ENCODE results near the gene ARHGEF7. TPM values are rescaled to one million over a fixed set of nuclear protein-coding genes. Genes with fewer than 3 reads are reported as not detected.
"Not testable (repeated sequence)": the region's sequence is repeated elsewhere in the genome, so short reads cannot be mapped to it uniquely, and the experiment has no call there.

Gene ARHGEF7
- total RNA-seq, 2 experiments from 2014 or later, result 46.5 to 46.7 TPM

GRCh38 chr13:111245576-111246384, 130.7 kb downstream of the ARHGEF7 start:
- H3K4me3 Mint-ChIP-seq, result no peak overlapping the region
- peak overlapping the region; percentile 48 for H3K27ac Mint-ChIP-seq
- DNase-seq, result no peak
- no peaks in the 10 kb centered on the region for H3K9me3 Mint-ChIP-seq
- H3K36me3 Mint-ChIP-seq, result peaks cover 30% of the 10 kb centered on the region
- H3K27me3 Mint-ChIP-seq, result no peaks in the 10 kb centered on the region
- H3K4me1 Mint-ChIP-seq, result peaks cover 6% of the 10 kb centered on the region

DNA sequence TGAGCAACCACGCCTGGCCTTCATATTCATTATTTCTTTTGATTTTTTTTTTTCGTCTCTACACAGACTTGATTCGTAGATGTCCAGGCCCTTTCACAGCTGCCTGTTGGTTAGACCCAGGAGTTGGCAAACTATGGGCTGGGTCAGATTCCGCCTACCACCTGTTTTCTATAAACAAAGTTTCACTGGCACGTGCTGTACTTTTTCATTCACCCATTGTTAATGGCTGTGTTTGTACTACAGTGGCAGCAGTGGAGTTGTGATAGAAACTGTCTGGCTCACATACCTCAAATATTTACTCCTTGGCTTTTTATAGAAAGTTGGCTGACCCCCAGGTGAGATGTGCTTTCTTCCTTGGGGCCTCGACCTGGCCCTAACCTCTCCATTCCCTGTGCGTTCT, 132.4 kb downstream of the ARHGEF7 start:
- Mint-ChIP-seq H3K27me3 (no peaks in the 10 kb centered on the region), H3K4me1 (peaks cover 7% of the 10 kb centered on the region), H3K4me3 (no peak overlapping the region), H3K36me3 (peaks cover 46% of the 10 kb centered on the region), H3K9me3 (no peaks in the 10 kb centered on the region), H3K27ac (no peak overlapping the region)
- no peak for DNase-seq

DNA sequence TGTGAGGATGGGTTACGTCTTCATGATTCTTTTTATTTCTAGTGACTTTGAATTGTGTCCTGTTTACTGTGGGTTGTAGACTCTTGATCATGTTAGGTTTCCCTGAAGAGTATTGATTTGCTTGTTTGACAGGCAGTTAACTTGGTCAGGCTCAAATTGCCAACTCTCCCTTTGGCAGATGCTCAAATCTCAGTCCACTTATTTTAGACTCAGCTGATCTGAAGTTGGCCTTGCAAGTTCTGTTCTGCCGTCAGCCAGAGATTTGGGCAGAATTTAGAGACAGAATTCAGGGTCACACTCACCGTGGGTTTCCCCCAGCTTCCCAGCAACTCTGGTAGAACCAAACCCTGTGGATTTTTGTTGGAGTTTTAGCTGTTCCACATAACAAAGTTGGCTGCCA, 133.7 kb downstream of the ARHGEF7 start:
- Mint-ChIP-seq H3K27ac (no peak overlapping the region), H3K9me3 (no peaks in the 10 kb centered on the region), H3K36me3 (peaks cover 57% of the 10 kb centered on the region), H3K27me3 (no peaks in the 10 kb centered on the region), H3K4me3 (no peak overlapping the region), H3K4me1 (peaks cover 7% of the 10 kb centered on the region)
- DNase-seq, result no peak

DNA sequence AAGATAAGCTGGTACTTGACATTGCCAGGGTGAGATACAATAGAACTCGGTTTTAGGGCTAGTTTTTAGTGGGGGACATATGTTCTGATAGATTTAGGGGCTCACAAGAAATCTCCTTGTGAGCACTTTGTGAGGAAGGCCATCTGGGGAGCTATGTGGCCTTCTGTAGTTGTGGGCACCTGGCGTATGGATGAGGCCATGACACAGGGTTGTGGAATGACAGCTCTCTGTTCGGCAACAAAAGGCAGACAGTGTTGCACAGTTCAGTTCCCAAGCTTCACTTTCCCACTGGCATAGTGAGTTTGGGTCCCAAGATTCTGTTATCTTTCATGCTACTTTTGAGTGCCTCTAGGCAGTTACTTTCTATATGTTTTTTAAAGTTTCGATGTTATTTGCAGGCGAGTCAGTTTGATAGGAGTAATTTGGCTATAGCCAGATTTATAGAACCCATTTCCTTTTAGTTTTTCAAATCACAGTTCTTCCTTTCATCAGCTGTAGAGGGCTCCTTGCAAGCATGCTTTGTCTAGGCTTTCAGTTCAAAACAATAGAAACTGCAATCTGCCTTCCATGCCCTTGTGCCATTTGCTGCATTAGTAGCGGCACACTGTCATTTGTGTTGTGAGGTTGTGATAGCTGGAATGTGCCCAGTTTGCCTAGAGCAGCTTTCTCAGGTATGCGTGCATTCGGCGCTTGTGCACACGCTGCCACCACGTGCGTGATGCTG, 134.7 kb downstream of the ARHGEF7 start:
- H3K36me3 Mint-ChIP-seq, result peaks cover 54% of the 10 kb centered on the region
- no peaks in the 10 kb centered on the region for H3K9me3 Mint-ChIP-seq
- H3K27me3 Mint-ChIP-seq, result no peaks in the 10 kb centered on the region
- no peak for DNase-seq
- H3K4me3 Mint-ChIP-seq, result no peak overlapping the region
- peaks cover 7% of the 10 kb centered on the region for H3K4me1 Mint-ChIP-seq
- no peak overlapping the region for H3K27ac Mint-ChIP-seq

DNA sequence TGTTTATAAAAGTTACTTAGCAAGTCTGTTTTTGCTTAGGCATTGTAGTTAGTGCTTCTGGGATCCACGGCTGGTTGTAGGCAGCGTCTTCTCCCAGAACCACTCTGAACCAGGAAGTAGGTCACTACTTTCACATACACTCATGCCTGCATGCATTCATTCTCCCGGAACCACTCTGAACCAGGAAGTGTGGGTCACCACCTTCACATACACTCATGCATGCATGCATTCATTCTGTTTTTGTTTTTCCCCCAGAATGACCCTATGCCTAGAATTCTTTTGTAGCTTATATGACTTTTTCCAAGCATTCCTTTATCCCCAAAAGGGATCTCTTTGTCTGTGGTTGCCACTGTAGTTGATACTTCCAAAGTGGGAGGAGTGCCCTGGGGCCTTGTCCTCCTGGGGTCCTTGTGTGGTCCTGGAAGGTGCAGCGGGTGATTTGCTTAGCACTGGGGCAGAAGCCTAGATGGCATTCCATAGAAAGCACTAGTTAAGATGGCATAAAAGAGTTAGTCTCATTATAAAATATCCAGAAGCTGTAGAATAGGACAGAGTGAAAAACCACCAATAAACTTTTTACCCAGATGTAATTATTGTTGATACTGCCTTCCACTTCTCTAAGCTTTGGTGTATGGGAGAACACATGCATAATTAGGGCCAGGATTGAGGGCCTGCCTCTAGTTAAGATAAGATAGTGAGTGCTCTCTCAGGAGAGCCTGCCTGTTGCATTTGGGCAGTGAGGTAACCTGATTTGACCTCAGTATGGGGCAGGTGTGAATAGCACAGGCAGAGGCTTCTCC, 136.7 kb downstream of the ARHGEF7 start:
- no peak overlapping the region for H3K4me3 Mint-ChIP-seq
- H3K9me3 Mint-ChIP-seq, result peaks cover 1% of the 10 kb centered on the region
- H3K36me3 Mint-ChIP-seq, result peaks cover 56% of the 10 kb centered on the region
- no peak overlapping the region for H3K27ac Mint-ChIP-seq
- H3K4me1 Mint-ChIP-seq, result peaks cover 1% of the 10 kb centered on the region
- H3K27me3 Mint-ChIP-seq, result no peaks in the 10 kb centered on the region
- DNase-seq, result no peak

- Mint-ChIP-seq H3K4me1 (peaks cover 1% of the 10 kb centered on the region), H3K27ac (no peak overlapping the region), H3K9me3 (peaks cover 3% of the 10 kb centered on the region), H3K27me3 (no peaks in the 10 kb centered on the region), H3K36me3 (peaks cover 55% of the 10 kb centered on the region), H3K4me3 (no peak overlapping the region)
- DNase-seq, result no peak
Measured at GRCh38 chr13:111252446-111253364, 137.6 kb downstream of the ARHGEF7 start.

- no peaks in the 10 kb centered on the region for H3K27me3 Mint-ChIP-seq
- peaks cover 3% of the 10 kb centered on the region for H3K9me3 Mint-ChIP-seq
- no peak for DNase-seq
- H3K4me3 Mint-ChIP-seq, result no peak overlapping the region
- peaks cover 60% of the 10 kb centered on the region for H3K36me3 Mint-ChIP-seq
- peaks cover 1% of the 10 kb centered on the region for H3K4me1 Mint-ChIP-seq
- no peak overlapping the region for H3K27ac Mint-ChIP-seq
Measured at GRCh38 chr13:111253365-111253872, 138.3 kb downstream of the ARHGEF7 start.

GRCh38 chr13:111255228-111255790, 140.2 kb downstream of the ARHGEF7 start:
- no peaks in the 10 kb centered on the region for H3K27me3 Mint-ChIP-seq
- no peak for DNase-seq
- peaks cover 1% of the 10 kb centered on the region for H3K4me1 Mint-ChIP-seq
- peaks cover 77% of the 10 kb centered on the region for H3K36me3 Mint-ChIP-seq
- H3K9me3 Mint-ChIP-seq, result peaks cover 5% of the 10 kb centered on the region
- no peak overlapping the region for H3K27ac Mint-ChIP-seq
- no peak overlapping the region for H3K4me3 Mint-ChIP-seq

GRCh38 chr13:111256458-111256857, 141.3 kb downstream of the ARHGEF7 start:
- Mint-ChIP-seq H3K36me3 (peaks cover 69% of the 10 kb centered on the region), H3K9me3 (peaks cover 5% of the 10 kb centered on the region), H3K4me1 (no peaks in the 10 kb centered on the region), H3K4me3 (no peak overlapping the region), H3K27me3 (no peaks in the 10 kb centered on the region), H3K27ac (no peak overlapping the region)
- no peak for DNase-seq

DNA sequence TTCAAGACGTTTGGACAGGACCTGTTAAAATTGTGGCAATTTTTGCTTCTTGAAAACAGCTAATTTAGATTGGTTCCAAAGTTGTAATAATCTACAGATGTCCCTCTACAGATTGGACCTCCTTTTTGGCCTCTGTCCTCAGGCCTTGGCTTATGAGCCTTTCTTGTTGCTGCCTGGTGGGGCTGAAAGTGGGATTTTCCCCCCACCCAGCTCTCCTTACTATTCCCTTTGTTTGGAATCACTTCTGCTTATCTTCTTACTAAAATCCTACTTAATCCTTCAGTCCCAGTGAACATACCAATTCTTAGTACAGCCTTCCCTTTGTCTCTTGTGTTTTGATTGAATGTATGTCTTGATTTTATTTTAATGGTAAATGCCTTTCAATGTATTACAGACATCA, 141.8 kb downstream of the ARHGEF7 start:
- DNase-seq, result no peak

GRCh38 chr13:111257899-111258298, 142.8 kb downstream of the ARHGEF7 start:
- not testable (repeated sequence) for H3K27ac Mint-ChIP-seq, H3K4me1 Mint-ChIP-seq, DNase-seq, H3K4me3 Mint-ChIP-seq, H3K27me3 Mint-ChIP-seq, H3K9me3 Mint-ChIP-seq
- peaks cover 58% of the 10 kb centered on the region for H3K36me3 Mint-ChIP-seq

More for the DNA sequence above, 141.8 kb downstream of the ARHGEF7 start:
- Mint-ChIP-seq H3K27ac (no peak overlapping the region), H3K4me1 (no peaks in the 10 kb centered on the region), H3K27me3 (no peaks in the 10 kb centered on the region), H3K4me3 (no peak overlapping the region), H3K36me3 (peaks cover 64% of the 10 kb centered on the region), H3K9me3 (peaks cover 5% of the 10 kb centered on the region)

GRCh38 chr13:111258637-111259036, 143.5 kb downstream of the ARHGEF7 start:
- Mint-ChIP-seq H3K36me3 (peaks cover 54% of the 10 kb centered on the region), H3K9me3 (peaks cover 5% of the 10 kb centered on the region), H3K4me3 (no peak overlapping the region)

GRCh38 chr13:111259058-111259457, 143.9 kb downstream of the ARHGEF7 start:
- no peak overlapping the region for H3K4me3 Mint-ChIP-seq
- peaks cover 5% of the 10 kb centered on the region for H3K9me3 Mint-ChIP-seq
- no peaks in the 10 kb centered on the region for H3K27me3 Mint-ChIP-seq
- peaks cover 50% of the 10 kb centered on the region for H3K36me3 Mint-ChIP-seq
- no peak overlapping the region for H3K27ac Mint-ChIP-seq
- no peaks in the 10 kb centered on the region for H3K4me1 Mint-ChIP-seq
- DNase-seq, result no peak

More at GRCh38 chr13:111258637-111259036, 143.5 kb downstream of the ARHGEF7 start:
- DNase-seq, result no peak
- no peaks in the 10 kb centered on the region for H3K27me3 Mint-ChIP-seq
- H3K4me1 Mint-ChIP-seq, result no peaks in the 10 kb centered on the region
- H3K27ac Mint-ChIP-seq, result no peak overlapping the region

DNA sequence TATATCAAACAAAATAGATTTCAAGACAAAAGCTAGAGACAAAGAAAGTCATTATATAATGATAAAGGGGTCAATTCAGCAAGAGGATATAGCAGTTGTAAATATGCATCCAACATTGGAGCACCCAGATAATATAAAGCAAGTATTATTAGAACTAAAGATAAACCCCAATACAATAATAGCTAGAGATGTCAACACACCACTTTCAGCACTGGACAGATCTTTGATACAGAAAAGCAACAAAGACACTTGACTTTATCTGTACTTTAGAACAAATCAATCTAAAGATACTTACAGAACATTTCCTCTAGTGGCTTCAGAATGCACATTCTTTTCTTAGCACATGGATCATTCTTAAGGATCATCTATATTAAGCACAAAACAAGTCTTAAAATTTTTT, 146.2 kb downstream of the ARHGEF7 start:
- no peak overlapping the region for H3K4me3 Mint-ChIP-seq
- H3K27me3 Mint-ChIP-seq, result no peaks in the 10 kb centered on the region
- H3K27ac Mint-ChIP-seq, result no peak overlapping the region
- peaks cover 40% of the 10 kb centered on the region for H3K36me3 Mint-ChIP-seq
- DNase-seq, result no peak
- H3K9me3 Mint-ChIP-seq, result peaks cover 5% of the 10 kb centered on the region
- H3K4me1 Mint-ChIP-seq, result no peaks in the 10 kb centered on the region
